GM12878 (cell line): Measurements from ENCODE around the gene CCDC187. TPM values are rescaled to one million over a fixed set of nuclear protein-coding genes. Genes with fewer than 3 reads are reported as not detected.

Source experiments
- ATAC-seq: fragments of 200-7000 bp; cut with Tn5 transposase; 3 replicates; pipeline ENCODE4 v1.9.1; 2020; ENCODE audit warnings: mild to moderate bottlenecking, moderate library complexity
- BruUV-seq: library from RNA; stranded (reverse); fragments of 400-500 nt; replicated peaks from 2 replicates; lab custom pipeline; 2021; lab: Mats Ljungman, UMichigan
- CTCF ChIA-PET: fragments of 300-600 bp; sonication (Branson Sonifier 250); formaldehyde crosslinking; extraction: SDS; loops from one replicate; lab custom pipeline; 2021; ENCODE audit warnings: inconsistent platforms; lab: Yijun Ruan, JAX
- POLR2A ChIA-PET: fragments of 350-600 bp; formaldehyde crosslinking; extraction: SDS; loops from one replicate; lab custom pipeline; 2021; ENCODE audit warnings: inconsistent platforms; lab: Charles Lee
- RAD21 ChIA-PET: fragments of 300-600 bp; sonication (Branson Sonifier 250); formaldehyde crosslinking; loops from one replicate; lab custom pipeline; 2023; ENCODE audit warnings: antibody characterized with exemption; ENCODE audit not compliant: unreplicated experiment; lab: Charles Lee
- SMC1A ChIA-PET: fragments of 300-600 bp; sonication (Branson Sonifier 250); formaldehyde crosslinking; loops from one replicate; lab custom pipeline; 2023; ENCODE audit not compliant: unreplicated experiment, uncharacterized antibody; lab: Charles Lee
- DNase-seq: peaks from one replicate; pipeline ENCODE4 v3.0.0-alpha.2; 2011; ENCODE audit warnings: low read depth, low spot score
- FAIRE-seq: peaks from 3 replicates; lab custom pipeline; 2011; peaks lifted over from hg19 to GRCh38; lab: Jason Lieb, UNC
- H2AFZ ChIP-seq: 2 replicates; pipeline ENCODE4 v1.6.0; 2011; ENCODE audit warnings: low read depth, low read length, control low read depth; ENCODE audit not compliant: control insufficient read depth
- H3K27ac ChIP-seq: 2 replicates; pipeline ENCODE4 v1.5.1; 2011; ENCODE audit warnings: control low read depth; ENCODE audit not compliant: control insufficient read depth, insufficient read depth
- H3K27me3 ChIP-seq, 2 experiments: replicated peaks in 1 of 2; 2 replicates each; pipeline versions ENCODE4 v1.6.0 to v1.6.1; 2011; ENCODE audit warnings: low read length in 1 of 2; ENCODE audit not compliant: control insufficient read depth in 2 of 2, insufficient read depth in 2 of 2
- H3K36me3 ChIP-seq, 2 experiments: 2 replicates each; pipeline ENCODE4 v1.5.1; 2011; ENCODE audit warnings: low read length in 1 of 2; ENCODE audit not compliant: control insufficient read depth in 2 of 2, insufficient read depth in 2 of 2
- H3K4me1 ChIP-seq: 2 replicates; pipeline ENCODE4 v1.6.1; 2011; ENCODE audit warnings: mild to moderate bottlenecking, low read length, moderate library complexity, mixed read lengths; ENCODE audit not compliant: control insufficient read depth, insufficient read depth
- H3K4me2 ChIP-seq: 2 replicates; pipeline ENCODE4 v1.6.0; 2011; ENCODE audit warnings: control low read depth; ENCODE audit not compliant: control insufficient read depth, insufficient read depth
- H3K4me3 ChIP-seq: fragments of 200-600 bp; sonication (generic); 2 replicates; pipeline ENCODE4 v1.5.1; 2016
- H3K79me2 ChIP-seq: 2 replicates; pipeline ENCODE4 v1.6.0; 2011; ENCODE audit warnings: low read length; ENCODE audit not compliant: control insufficient read depth, insufficient read depth
- H3K9ac ChIP-seq: 2 replicates; pipeline ENCODE4 v1.8.0; 2011; ENCODE audit warnings: low read length, control low read depth, mixed read lengths; ENCODE audit not compliant: control insufficient read depth, insufficient read depth
- H3K9me3 ChIP-seq: replicated peaks from 3 replicates; pipeline ENCODE4 v1.5.1; 2011; ENCODE audit warnings: mild to moderate bottlenecking, low read length; ENCODE audit not compliant: control insufficient read depth, insufficient read depth
- H4K20me1 ChIP-seq: 2 replicates; pipeline ENCODE4 v1.6.0; 2011; ENCODE audit not compliant: control insufficient read depth, insufficient read depth
- CHD2 ChIP-seq: IDR thresholded peaks from 2 replicates; pipeline ENCODE4 v1.6.1; 2011; ENCODE audit warnings: low read depth, low read length, improper control_type of control experiment, borderline replicate concordance
- HCFC1 ChIP-seq: fragments of 150-350 bp; IDR thresholded peaks from 2 replicates; pipeline ENCODE4 v1.6.1; 2014; ENCODE audit warnings: low read length
- IKZF1 ChIP-seq: fragments of 450-650 bp; conservative IDR thresholded peaks from 2 replicates; pipeline ENCODE4 v1.6.1; 2017; ENCODE audit warnings: antibody characterized with exemption, mild to moderate bottlenecking
- JUNB ChIP-seq: IDR thresholded peaks from 2 replicates; pipeline ENCODE4 v1.6.1; 2016; ENCODE audit warnings: antibody characterized with exemption, mild to moderate bottlenecking
- RB1 ChIP-seq: fragments of 450-650 bp; formaldehyde crosslinking; IDR thresholded peaks from 2 replicates; pipeline ENCODE4 v1.6.1; 2017; ENCODE audit warnings: mild to moderate bottlenecking, borderline replicate concordance
- SMAD5 ChIP-seq: IDR thresholded peaks from 2 replicates; pipeline ENCODE4 v1.6.1; 2016; ENCODE audit warnings: antibody characterized with exemption, low read depth
- SREBF2 ChIP-seq: IDR thresholded peaks from 2 replicates; pipeline ENCODE4 v1.6.1; 2012; ENCODE audit warnings: mild to moderate bottlenecking, low read length
- ZSCAN29 ChIP-seq: fragments of 450-650 bp; IDR thresholded peaks from 2 replicates; pipeline ENCODE4 v1.6.1; 2017; ENCODE audit warnings: mild to moderate bottlenecking, moderate library complexity
- WGBS: methylation state at CpG from one replicate; pipeline ENCODE4 v1.1.6; 2016; ENCODE audit warnings: low lambda C conversion rate; ENCODE audit not compliant: insufficient replicate concordance, insufficient coverage; ENCODE audit errors: missing lambda C conversion rate; 5-methylcytosine and 5-hydroxymethylcytosine counted together
- in situ Hi-C: fragments of 300-500 bp; cut with MboI; formaldehyde crosslinking; loops from 9 replicates; pipeline ENCODE4 v1.14.3; 2018; ENCODE audit warnings: mixed read lengths
- intact Hi-C: fragments of 100-400 bp; cut with micrococcal nuclease; formaldehyde crosslinking; loops from one replicate; pipeline ENCODE4 v1.14.2; 2022; ENCODE audit not compliant: unreplicated experiment
- polyA plus RNA-seq, 11 experiments: library from polyadenylated mRNA; depleted of rRNA in 4 of 11; unstranded in 6 of 11; stranded (reverse) in 5 of 11; fragments of >200 nt; fragmentation: Nextera tagmentation in 4 of 11; fragmentation: Illumina TruSeq in 1 of 11; extraction: Ambion mirVana in 4 of 11; extraction: Trizol in 1 of 11; gene quantifications; 1 replicate in 1 of 11; 2 replicates in 10 of 11; pipeline versions ENCODE4 v1.2.1 to v1.2.3, GENCODE V29; 2011 to 2016; ENCODE audit warnings: inconsistent platforms in 2 of 11, missing spikeins in 2 of 11, low read depth in 1 of 11
- total RNA-seq, 4 experiments: library from RNA; depleted of rRNA in 3 of 4; stranded (reverse); fragments of >200 nt in 3 of 4; fragmentation: Illumina TruSeq in 1 of 4; extraction: Trizol in 1 of 4; gene quantifications; 2 replicates each; pipeline versions ENCODE4 v1.2.1 to v1.2.3, GENCODE V29; 2013 to 2021
- TF ChIP-seq, protein P1 (sequence below): fragments of 450-650 bp; IDR thresholded peaks from 2 replicates; pipeline ENCODE4 v1.6.1; 2018; ENCODE audit warnings: mild to moderate bottlenecking, low read depth, moderate library complexity; ENCODE audit not compliant: partially characterized antibody
- TF ChIP-seq, protein P2 (sequence below): IDR thresholded peaks from 2 replicates; pipeline ENCODE4 v1.6.1; 2012; ENCODE audit warnings: improper control_type of control experiment, low read depth, low read length; ENCODE audit not compliant: insufficient replicate concordance
- TF ChIP-seq, protein P3 (sequence below): fragments of 450-650 bp; IDR thresholded peaks from 2 replicates; pipeline ENCODE4 v1.6.1; 2017; ENCODE audit warnings: mild to moderate bottlenecking, moderate library complexity

The CCDC187 gene
- total and polyA plus RNA-seq, 10 of the 15 experiments (the other 5 are each of a cell fraction or from before 2014, with no cell fraction given) = 0.04 to 0.23 (median 0.04) TPM; not detected in 7

GRCh38 chr9:136202454-136203407 is 101.2 kb downstream of the CCDC187 start:
- Histone ChIP-seq H3K36me3 (no peaks in the 10 kb centered on the region; a peak in 1 of 4 replicates), H2AFZ (no peak overlapping the region), H3K9me3 (no peaks in the 10 kb centered on the region), H3K4me1 (no peaks in the 10 kb centered on the region), H3K4me2 (no peak overlapping the region), H3K27me3 (peaks cover 9 to 10% of the 10 kb centered on the region in 2 experiments; a peak in 3 of 4 replicates), H3K9ac (no peak overlapping the region), H3K27ac (no peak overlapping the region), H3K4me3 (no peak overlapping the region), H4K20me1 (peaks cover 4% of the 10 kb centered on the region; the same call in 1 of the 2 replicates), H3K79me2 (no peaks in the 10 kb centered on the region)
- in situ Hi-C loops = no loop called here
- intact Hi-C loops = no loop called here
- ChIA-PET CTCF (no interaction called here), POLR2A (no interaction called here), RAD21 (no interaction called here), SMC1A (no interaction called here)
- 22% methylated on average over 62 of the region's 99 CpGs for WGBS
- no peak for ATAC-seq
- BruUV-seq = no TSS peak
- no peak for DNase-seq
- FAIRE-seq = no peak
- TF ChIP-seq, protein P1, sequence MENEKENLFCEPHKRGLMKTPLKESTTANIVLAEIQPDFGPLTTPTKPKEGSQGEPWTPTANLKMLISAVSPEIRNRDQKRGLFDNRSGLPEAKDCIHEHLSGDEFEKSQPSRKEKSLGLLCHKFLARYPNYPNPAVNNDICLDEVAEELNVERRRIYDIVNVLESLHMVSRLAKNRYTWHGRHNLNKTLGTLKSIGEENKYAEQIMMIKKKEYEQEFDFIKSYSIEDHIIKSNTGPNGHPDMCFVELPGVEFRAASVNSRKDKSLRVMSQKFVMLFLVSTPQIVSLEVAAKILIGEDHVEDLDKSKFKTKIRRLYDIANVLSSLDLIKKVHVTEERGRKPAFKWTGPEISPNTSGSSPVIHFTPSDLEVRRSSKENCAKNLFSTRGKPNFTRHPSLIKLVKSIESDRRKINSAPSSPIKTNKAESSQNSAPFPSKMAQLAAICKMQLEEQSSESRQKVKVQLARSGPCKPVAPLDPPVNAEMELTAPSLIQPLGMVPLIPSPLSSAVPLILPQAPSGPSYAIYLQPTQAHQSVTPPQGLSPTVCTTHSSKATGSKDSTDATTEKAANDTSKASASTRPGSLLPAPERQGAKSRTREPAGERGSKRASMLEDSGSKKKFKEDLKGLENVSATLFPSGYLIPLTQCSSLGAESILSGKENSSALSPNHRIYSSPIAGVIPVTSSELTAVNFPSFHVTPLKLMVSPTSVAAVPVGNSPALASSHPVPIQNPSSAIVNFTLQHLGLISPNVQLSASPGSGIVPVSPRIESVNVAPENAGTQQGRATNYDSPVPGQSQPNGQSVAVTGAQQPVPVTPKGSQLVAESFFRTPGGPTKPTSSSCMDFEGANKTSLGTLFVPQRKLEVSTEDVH = no peak
- TF ChIP-seq SREBF2 (no peak), ZSCAN29 (no peak), CHD2 (no peak), RB1 (no peak), SMAD5 (no peak), IKZF1 (no peak), HCFC1 (no peak), JUNB (no peak)
- TF ChIP-seq, protein P2, sequence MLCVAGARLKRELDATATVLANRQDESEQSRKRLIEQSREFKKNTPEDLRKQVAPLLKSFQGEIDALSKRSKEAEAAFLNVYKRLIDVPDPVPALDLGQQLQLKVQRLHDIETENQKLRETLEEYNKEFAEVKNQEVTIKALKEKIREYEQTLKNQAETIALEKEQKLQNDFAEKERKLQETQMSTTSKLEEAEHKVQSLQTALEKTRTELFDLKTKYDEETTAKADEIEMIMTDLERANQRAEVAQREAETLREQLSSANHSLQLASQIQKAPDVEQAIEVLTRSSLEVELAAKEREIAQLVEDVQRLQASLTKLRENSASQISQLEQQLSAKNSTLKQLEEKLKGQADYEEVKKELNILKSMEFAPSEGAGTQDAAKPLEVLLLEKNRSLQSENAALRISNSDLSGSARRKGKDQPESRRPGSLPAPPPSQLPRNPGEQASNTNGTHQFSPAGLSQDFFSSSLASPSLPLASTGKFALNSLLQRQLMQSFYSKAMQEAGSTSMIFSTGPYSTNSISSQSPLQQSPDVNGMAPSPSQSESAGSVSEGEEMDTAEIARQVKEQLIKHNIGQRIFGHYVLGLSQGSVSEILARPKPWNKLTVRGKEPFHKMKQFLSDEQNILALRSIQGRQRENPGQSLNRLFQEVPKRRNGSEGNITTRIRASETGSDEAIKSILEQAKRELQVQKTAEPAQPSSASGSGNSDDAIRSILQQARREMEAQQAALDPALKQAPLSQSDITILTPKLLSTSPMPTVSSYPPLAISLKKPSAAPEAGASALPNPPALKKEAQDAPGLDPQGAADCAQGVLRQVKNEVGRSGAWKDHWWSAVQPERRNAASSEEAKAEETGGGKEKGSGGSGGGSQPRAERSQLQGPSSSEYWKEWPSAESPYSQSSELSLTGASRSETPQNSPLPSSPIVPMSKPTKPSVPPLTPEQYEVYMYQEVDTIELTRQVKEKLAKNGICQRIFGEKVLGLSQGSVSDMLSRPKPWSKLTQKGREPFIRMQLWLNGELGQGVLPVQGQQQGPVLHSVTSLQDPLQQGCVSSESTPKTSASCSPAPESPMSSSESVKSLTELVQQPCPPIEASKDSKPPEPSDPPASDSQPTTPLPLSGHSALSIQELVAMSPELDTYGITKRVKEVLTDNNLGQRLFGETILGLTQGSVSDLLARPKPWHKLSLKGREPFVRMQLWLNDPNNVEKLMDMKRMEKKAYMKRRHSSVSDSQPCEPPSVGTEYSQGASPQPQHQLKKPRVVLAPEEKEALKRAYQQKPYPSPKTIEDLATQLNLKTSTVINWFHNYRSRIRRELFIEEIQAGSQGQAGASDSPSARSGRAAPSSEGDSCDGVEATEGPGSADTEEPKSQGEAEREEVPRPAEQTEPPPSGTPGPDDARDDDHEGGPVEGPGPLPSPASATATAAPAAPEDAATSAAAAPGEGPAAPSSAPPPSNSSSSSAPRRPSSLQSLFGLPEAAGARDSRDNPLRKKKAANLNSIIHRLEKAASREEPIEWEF = no peak
- TF ChIP-seq, protein P3, sequence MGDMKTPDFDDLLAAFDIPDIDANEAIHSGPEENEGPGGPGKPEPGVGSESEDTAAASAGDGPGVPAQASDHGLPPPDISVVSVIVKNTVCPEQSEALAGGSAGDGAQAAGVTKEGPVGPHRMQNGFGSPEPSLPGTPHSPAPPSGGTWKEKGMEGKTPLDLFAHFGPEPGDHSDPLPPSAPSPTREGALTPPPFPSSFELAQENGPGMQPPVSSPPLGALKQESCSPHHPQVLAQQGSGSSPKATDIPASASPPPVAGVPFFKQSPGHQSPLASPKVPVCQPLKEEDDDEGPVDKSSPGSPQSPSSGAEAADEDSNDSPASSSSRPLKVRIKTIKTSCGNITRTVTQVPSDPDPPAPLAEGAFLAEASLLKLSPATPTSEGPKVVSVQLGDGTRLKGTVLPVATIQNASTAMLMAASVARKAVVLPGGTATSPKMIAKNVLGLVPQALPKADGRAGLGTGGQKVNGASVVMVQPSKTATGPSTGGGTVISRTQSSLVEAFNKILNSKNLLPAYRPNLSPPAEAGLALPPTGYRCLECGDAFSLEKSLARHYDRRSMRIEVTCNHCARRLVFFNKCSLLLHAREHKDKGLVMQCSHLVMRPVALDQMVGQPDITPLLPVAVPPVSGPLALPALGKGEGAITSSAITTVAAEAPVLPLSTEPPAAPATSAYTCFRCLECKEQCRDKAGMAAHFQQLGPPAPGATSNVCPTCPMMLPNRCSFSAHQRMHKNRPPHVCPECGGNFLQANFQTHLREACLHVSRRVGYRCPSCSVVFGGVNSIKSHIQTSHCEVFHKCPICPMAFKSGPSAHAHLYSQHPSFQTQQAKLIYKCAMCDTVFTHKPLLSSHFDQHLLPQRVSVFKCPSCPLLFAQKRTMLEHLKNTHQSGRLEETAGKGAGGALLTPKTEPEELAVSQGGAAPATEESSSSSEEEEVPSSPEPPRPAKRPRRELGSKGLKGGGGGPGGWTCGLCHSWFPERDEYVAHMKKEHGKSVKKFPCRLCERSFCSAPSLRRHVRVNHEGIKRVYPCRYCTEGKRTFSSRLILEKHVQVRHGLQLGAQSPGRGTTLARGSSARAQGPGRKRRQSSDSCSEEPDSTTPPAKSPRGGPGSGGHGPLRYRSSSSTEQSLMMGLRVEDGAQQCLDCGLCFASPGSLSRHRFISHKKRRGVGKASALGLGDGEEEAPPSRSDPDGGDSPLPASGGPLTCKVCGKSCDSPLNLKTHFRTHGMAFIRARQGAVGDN = no peak
